ENCODE measurements around the gene CRAMP1. TPM values are rescaled to one million over a fixed set of nuclear protein-coding genes. Genes with fewer than 3 reads are reported as not detected.
A peak's percentile ranks its signal among the peaks of the same experiment; 100 is the strongest.

The CRAMP1 gene
- total RNA-seq, 2 experiments from 2014 or later, result 23.9 to 25.2 TPM

DNA sequence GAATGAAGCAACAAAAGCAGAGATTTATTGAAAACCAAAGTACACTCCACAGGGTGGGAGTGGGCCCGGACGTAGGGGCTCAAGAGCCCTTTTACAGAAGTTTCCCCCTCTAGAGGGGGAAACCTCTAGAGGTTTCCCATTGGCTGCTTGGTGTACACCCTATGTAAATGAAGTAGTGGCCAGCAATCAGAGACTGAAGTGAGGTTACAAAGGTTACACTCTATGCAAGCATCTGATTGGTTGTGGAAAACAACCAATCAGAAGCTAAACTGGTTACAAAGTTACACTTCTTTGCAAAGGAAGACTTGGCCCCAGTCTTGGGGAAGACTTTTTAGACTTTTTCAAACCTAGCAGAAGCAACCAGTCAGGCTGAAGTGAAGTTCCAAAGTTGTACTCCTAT, 27.1 kb downstream of the CRAMP1 start:
- no peaks in the 10 kb centered on the region for H3K27me3 Mint-ChIP-seq (ENCODE audit: low read depth)
- H3K4me1 Mint-ChIP-seq (ENCODE audit: low read depth), result peaks cover 7% of the 10 kb centered on the region
- CTCF ChIA-PET, result no interaction called here
- ATAC-seq (no peak), DNase-seq (no peak)
- no peak overlapping the region for H3K4me3 Mint-ChIP-seq
- POLR2A ChIA-PET, result no interaction called here
- no peak overlapping the region for H3K27ac Mint-ChIP-seq
- H3K9me3 Mint-ChIP-seq (ENCODE audit: insufficient read depth), result no peaks in the 10 kb centered on the region
- H3K36me3 Mint-ChIP-seq (ENCODE audit: low read depth), result peaks cover 49% of the 10 kb centered on the region

DNA sequence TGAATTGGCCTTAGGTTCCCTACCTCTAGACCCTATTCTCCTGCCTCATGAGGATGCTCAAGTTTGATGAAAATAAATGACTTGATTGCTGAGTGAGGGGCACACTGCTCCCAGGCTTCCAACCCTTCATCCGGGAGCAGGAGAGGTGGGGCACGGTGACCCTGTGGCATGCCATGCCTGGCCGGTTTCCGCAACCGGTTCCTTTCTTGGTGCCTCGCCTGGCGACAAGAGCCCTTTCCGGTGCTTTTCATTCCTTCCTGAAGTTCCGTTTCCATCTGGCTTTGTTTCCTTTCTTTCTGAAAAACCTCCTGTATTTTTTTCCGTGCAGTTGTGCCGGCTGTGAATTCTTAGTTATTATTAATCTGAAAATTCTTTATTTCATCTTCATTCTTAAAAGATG, 27.7 kb downstream of the CRAMP1 start:
- Mint-ChIP-seq H3K27ac (no peak overlapping the region), H3K9me3 (ENCODE audit: insufficient read depth) (no peaks in the 10 kb centered on the region), H3K4me3 (no peak overlapping the region), H3K36me3 (ENCODE audit: low read depth) (peaks cover 47% of the 10 kb centered on the region), H3K4me1 (ENCODE audit: low read depth) (peaks cover 8% of the 10 kb centered on the region), H3K27me3 (ENCODE audit: low read depth) (no peaks in the 10 kb centered on the region)
- no peak for DNase-seq
- ATAC-seq, result no peak
- ChIA-PET POLR2A (no interaction called here), CTCF (no interaction called here)

DNA sequence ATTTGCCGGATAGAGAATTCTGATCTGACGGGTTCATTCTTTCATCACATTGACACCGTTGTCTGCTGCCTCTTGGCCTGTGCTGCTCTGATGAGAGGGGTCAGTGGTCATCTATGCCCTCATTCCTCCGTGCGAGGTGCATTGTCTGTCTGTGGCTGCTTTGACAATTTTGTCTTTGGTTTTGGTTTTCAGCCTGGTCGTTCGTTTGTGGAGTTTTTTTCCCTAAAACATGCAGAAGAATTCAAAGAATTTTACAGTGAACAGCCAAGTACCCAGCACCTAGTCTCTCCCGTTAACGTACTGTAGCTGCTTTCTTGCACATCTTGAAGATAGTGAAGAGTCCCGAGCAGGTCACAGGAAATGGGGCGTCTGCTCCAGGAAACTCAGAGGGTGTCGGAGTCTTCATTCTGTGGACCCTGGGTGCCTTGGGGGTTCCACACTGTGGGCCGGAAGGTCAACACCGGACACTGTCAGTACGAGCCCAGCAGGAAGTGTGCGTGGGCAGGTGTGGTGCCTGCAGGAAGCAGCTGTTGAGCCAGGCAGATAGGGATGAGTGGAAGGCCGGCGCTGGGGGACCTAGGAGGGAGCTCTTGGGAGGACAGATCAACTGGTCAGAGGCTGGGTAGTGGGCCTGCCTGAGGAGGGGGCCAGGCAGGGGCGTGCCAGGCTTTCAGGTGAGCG, 28.2 kb downstream of the CRAMP1 start:
- no peak for DNase-seq
- ChIA-PET POLR2A (no interaction called here), CTCF (no interaction called here)
- H3K27ac Mint-ChIP-seq, result no peak overlapping the region
- H3K4me1 Mint-ChIP-seq (ENCODE audit: low read depth), result peaks cover 9% of the 10 kb centered on the region
- no peaks in the 10 kb centered on the region for H3K27me3 Mint-ChIP-seq (ENCODE audit: low read depth)
- H3K9me3 Mint-ChIP-seq (ENCODE audit: insufficient read depth), result no peaks in the 10 kb centered on the region
- no peak overlapping the region for H3K4me3 Mint-ChIP-seq
- H3K36me3 Mint-ChIP-seq (ENCODE audit: low read depth), result peaks cover 48% of the 10 kb centered on the region
- ATAC-seq, result no peak

DNA sequence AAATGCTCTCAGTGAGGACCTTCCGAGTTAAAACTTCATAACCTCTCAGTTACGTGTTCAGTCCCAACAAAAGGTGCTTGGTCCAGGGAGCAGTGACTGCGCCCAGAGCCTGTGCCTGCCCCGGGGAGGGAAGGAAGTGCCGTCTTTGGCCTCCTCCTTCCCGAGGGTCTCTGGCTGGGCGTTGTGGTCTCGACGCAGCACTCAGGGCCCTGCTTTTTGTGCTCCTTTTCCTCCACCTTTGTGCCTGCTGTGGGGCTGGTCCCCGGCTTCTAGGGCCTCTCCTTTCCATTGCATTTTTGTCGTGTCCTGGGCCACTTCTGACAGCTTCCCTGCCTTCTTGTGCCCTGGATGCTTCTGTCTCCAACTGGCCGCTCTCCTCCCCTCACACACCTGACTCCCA, 29.1 kb downstream of the CRAMP1 start:
- CTCF ChIA-PET, result no interaction called here
- ATAC-seq (no peak), DNase-seq (no peak)
- POLR2A ChIA-PET, result no interaction called here
- H3K27ac Mint-ChIP-seq, result no peak overlapping the region
- peaks cover 53% of the 10 kb centered on the region for H3K36me3 Mint-ChIP-seq (ENCODE audit: low read depth)
- H3K27me3 Mint-ChIP-seq (ENCODE audit: low read depth), result no peaks in the 10 kb centered on the region
- H3K4me3 Mint-ChIP-seq, result no peak overlapping the region
- peaks cover 17% of the 10 kb centered on the region for H3K4me1 Mint-ChIP-seq (ENCODE audit: low read depth)
- no peaks in the 10 kb centered on the region for H3K9me3 Mint-ChIP-seq (ENCODE audit: insufficient read depth)

- Mint-ChIP-seq H3K36me3 (ENCODE audit: low read depth) (peaks cover 59% of the 10 kb centered on the region), H3K9me3 (ENCODE audit: insufficient read depth) (no peaks in the 10 kb centered on the region), H3K4me3 (no peak overlapping the region), H3K27ac (no peak overlapping the region), H3K4me1 (ENCODE audit: low read depth) (peaks cover 24% of the 10 kb centered on the region), H3K27me3 (ENCODE audit: low read depth) (no peaks in the 10 kb centered on the region)
- ChIA-PET POLR2A (no interaction called here), CTCF (no interaction called here)
- DNase-seq (no peak), ATAC-seq (no peak)
Observed at GRCh38 chr16:1642148-1642547, 30.0 kb downstream of the CRAMP1 start.

- CTCF ChIA-PET, result no interaction called here
- no peak for DNase-seq
- POLR2A ChIA-PET, result no interaction called here
- no peak overlapping the region for H3K4me3 Mint-ChIP-seq
- no peak overlapping the region for H3K27ac Mint-ChIP-seq
- H3K4me1 Mint-ChIP-seq (ENCODE audit: low read depth), result peaks cover 24% of the 10 kb centered on the region
- no peaks in the 10 kb centered on the region for H3K9me3 Mint-ChIP-seq (ENCODE audit: insufficient read depth)
- H3K27me3 Mint-ChIP-seq (ENCODE audit: low read depth), result no peaks in the 10 kb centered on the region
- H3K36me3 Mint-ChIP-seq (ENCODE audit: low read depth), result peaks cover 60% of the 10 kb centered on the region
- no peak for ATAC-seq
Observed at GRCh38 chr16:1642753-1643152, 30.6 kb downstream of the CRAMP1 start.

GRCh38 chr16:1643521-1643920, 31.4 kb downstream of the CRAMP1 start:
- ChIA-PET CTCF (no interaction called here), POLR2A (interaction anchor here (0.6 kb wide), 1 partner anchor 101 kb away, joined by 3 read pairs; no protein-coding TSS in a partner anchor)
- H3K27ac Mint-ChIP-seq, result no peak overlapping the region

GRCh38 chr16:1645914-1646525, 33.9 kb downstream of the CRAMP1 start:
- ChIA-PET CTCF (no interaction called here), POLR2A (no interaction called here)
- Mint-ChIP-seq H3K27ac (peak overlapping the region; percentile 83), H3K4me3 (no peak overlapping the region), H3K27me3 (ENCODE audit: low read depth) (no peaks in the 10 kb centered on the region), H3K9me3 (ENCODE audit: insufficient read depth) (no peaks in the 10 kb centered on the region), H3K36me3 (ENCODE audit: low read depth) (peaks cover 53% of the 10 kb centered on the region), H3K4me1 (ENCODE audit: low read depth) (peaks cover 20% of the 10 kb centered on the region)
- peak; percentile 85 for ATAC-seq
- DNase-seq, result peak; percentile 60

More at GRCh38 chr16:1643521-1643920, 31.4 kb downstream of the CRAMP1 start:
- H3K36me3 Mint-ChIP-seq (ENCODE audit: low read depth), result peaks cover 59% of the 10 kb centered on the region
- H3K9me3 Mint-ChIP-seq (ENCODE audit: insufficient read depth), result no peaks in the 10 kb centered on the region
- peaks cover 24% of the 10 kb centered on the region for H3K4me1 Mint-ChIP-seq (ENCODE audit: low read depth)
- ATAC-seq, result no peak
- no peaks in the 10 kb centered on the region for H3K27me3 Mint-ChIP-seq (ENCODE audit: low read depth)
- no peak overlapping the region for H3K4me3 Mint-ChIP-seq
- DNase-seq, result no peak

DNA sequence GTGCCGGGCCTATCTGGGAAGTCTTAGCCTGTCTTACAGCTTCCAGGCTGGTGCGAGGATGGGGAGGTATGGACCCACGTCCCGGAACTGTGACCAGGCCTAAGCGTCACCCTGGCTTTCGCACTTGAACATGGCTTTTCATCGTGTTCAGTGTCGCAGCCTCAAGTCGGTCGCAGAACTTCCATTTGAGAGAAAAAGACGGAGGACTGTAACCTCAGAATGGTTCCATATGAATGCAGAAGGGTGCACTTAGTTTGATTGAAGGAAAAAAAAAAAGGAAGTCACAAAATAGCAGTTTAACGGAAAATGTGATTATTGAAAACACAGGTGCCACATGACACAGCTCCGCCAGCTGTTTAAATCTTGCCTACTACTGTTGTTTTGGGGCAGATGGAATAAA, 35.7 kb downstream of the CRAMP1 start:
- peaks cover 20% of the 10 kb centered on the region for H3K4me1 Mint-ChIP-seq (ENCODE audit: low read depth)
- peaks cover 51% of the 10 kb centered on the region for H3K36me3 Mint-ChIP-seq (ENCODE audit: low read depth)
- no peak overlapping the region for H3K27ac Mint-ChIP-seq
- DNase-seq, result no peak
- no peaks in the 10 kb centered on the region for H3K27me3 Mint-ChIP-seq (ENCODE audit: low read depth)
- ChIA-PET POLR2A (no interaction called here), CTCF (interaction anchor here (0.6 to 1.3 kb wide), 2 partner anchors 20 to 34 kb away, joined by 3 read pairs; no protein-coding TSS in a partner anchor)
- ATAC-seq, result no peak
- H3K4me3 Mint-ChIP-seq, result no peak overlapping the region
- no peaks in the 10 kb centered on the region for H3K9me3 Mint-ChIP-seq (ENCODE audit: insufficient read depth)

GRCh38 chr16:1650131-1650530, 38.0 kb downstream of the CRAMP1 start:
- H3K4me3 Mint-ChIP-seq, result no peak overlapping the region
- H3K27me3 Mint-ChIP-seq (ENCODE audit: low read depth), result no peaks in the 10 kb centered on the region
- ChIA-PET POLR2A (no interaction called here), CTCF (no interaction called here)
- peaks cover 55% of the 10 kb centered on the region for H3K36me3 Mint-ChIP-seq (ENCODE audit: low read depth)
- H3K27ac Mint-ChIP-seq, result no peak overlapping the region
- peaks cover 16% of the 10 kb centered on the region for H3K4me1 Mint-ChIP-seq (ENCODE audit: low read depth)
- DNase-seq (no peak), ATAC-seq (no peak)
- H3K9me3 Mint-ChIP-seq (ENCODE audit: insufficient read depth), result no peaks in the 10 kb centered on the region

DNA sequence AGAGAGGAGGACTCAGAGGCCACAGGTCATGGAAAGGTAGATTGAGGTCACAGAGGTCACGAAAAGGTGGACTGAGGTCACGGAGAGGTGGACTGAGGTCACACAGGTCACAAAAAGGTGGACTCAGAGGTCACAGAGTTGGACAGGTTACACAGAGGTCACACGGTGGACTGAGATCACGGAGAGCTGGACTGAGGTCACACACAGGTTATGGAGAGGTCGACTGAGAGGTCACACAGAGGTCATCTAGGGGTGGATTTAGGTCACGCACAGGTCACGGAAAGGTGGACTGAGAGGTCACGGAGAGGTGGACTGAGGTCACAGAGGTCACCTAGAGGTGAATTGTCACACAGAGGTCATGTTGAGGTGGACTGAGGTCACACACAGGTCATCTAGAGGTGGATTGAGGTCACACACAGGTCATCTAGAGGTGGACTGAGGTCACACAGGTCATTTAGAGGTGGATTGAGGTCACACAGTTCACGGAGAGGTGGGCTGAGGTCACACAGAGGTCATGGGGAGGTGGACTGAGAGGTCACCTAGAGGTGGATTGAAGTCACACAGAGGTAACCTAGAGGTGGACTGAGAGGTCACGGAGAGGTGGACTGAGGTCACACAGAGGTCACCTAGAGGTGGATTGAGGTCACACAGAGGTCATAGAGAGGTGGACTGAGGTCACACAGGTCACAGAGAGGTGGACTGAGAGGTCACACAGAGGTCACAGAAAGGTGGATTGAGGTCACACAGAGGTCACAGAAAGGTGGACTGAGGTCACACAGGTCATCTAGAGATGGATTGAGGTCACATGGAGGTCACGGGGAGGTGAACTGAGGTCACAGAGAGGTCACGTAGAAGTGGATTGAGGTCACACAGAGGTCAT, 39.2 kb downstream of the CRAMP1 start:
- H3K4me3 Mint-ChIP-seq, result no peak overlapping the region
- H3K27me3 Mint-ChIP-seq (ENCODE audit: low read depth), result no peaks in the 10 kb centered on the region
- peak; percentile 24 for DNase-seq
- H3K9me3 Mint-ChIP-seq (ENCODE audit: insufficient read depth), result no peaks in the 10 kb centered on the region
- ChIA-PET CTCF (no interaction called here), POLR2A (no interaction called here)
- H3K4me1 Mint-ChIP-seq (ENCODE audit: low read depth), result peaks cover 5% of the 10 kb centered on the region
- peak overlapping the region; percentile 13 for H3K27ac Mint-ChIP-seq
- peaks cover 51% of the 10 kb centered on the region for H3K36me3 Mint-ChIP-seq (ENCODE audit: low read depth)
- no peak for ATAC-seq

GRCh38 chr16:1651974-1652312, 39.8 kb downstream of the CRAMP1 start:
- ChIA-PET POLR2A (no interaction called here), CTCF (no interaction called here)
- ATAC-seq, result no peak
- Mint-ChIP-seq H3K27ac (no peak overlapping the region), H3K27me3 (ENCODE audit: low read depth) (no peaks in the 10 kb centered on the region), H3K4me1 (ENCODE audit: low read depth) (no peaks in the 10 kb centered on the region), H3K4me3 (no peak overlapping the region), H3K9me3 (ENCODE audit: insufficient read depth) (no peaks in the 10 kb centered on the region), H3K36me3 (ENCODE audit: low read depth) (peaks cover 46% of the 10 kb centered on the region)
- DNase-seq, result no peak
